ENCODE measurements around the gene ANAPC13.

DNA sequence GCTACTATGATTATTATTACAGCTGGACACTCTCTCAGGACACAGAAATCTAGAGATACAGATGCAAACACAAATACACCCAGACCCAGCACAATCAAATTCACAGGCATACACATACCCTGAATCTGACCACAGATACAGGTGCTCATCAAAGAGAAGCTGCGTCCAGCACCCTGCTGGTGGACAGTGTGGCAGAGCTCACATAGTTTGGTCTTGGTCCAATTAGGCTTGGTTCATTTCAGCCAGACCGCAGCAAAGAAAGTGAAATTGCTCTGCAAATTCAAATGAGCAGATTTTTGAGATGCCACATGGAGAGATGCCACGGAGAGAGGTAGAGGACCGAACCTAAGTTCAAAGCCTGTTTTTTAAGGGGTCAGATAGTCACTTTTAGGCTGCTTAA is 55.6 kb downstream of the ANAPC13 start:
- TF ChIP-seq, protein P1, sequence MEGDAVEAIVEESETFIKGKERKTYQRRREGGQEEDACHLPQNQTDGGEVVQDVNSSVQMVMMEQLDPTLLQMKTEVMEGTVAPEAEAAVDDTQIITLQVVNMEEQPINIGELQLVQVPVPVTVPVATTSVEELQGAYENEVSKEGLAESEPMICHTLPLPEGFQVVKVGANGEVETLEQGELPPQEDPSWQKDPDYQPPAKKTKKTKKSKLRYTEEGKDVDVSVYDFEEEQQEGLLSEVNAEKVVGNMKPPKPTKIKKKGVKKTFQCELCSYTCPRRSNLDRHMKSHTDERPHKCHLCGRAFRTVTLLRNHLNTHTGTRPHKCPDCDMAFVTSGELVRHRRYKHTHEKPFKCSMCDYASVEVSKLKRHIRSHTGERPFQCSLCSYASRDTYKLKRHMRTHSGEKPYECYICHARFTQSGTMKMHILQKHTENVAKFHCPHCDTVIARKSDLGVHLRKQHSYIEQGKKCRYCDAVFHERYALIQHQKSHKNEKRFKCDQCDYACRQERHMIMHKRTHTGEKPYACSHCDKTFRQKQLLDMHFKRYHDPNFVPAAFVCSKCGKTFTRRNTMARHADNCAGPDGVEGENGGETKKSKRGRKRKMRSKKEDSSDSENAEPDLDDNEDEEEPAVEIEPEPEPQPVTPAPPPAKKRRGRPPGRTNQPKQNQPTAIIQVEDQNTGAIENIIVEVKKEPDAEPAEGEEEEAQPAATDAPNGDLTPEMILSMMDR (conservative IDR thresholded peaks at IDR 0.05; ENCODE audit: low read length) = no peak
- TF ChIP-seq EZH2phosphoT487 (IDR thresholded peaks at IDR 0.05; ENCODE audit: borderline replicate concordance, low read depth, low read length) = no peak
